Stimulated activated CD4-positive, alpha-beta T cell treated with anti-CD3 and anti-CD28 coated beads, Interleukin-15, amount 100 ng/mL, for 48 hours (primary cell): ENCODE data around the gene GPR160.

Source experiments
- DNase-seq, 2 donors: peaks; one replicate each; pipeline ENCODE4 v3.0.0-alpha.2; 2020; ENCODE audit warnings: low read depth in 2 of 2

The GPR160 gene

GRCh38 chr3:170064108-170064507 lies 26.3 kb downstream of the GPR160 start:
- DNase-seq, result no peak

DNA sequence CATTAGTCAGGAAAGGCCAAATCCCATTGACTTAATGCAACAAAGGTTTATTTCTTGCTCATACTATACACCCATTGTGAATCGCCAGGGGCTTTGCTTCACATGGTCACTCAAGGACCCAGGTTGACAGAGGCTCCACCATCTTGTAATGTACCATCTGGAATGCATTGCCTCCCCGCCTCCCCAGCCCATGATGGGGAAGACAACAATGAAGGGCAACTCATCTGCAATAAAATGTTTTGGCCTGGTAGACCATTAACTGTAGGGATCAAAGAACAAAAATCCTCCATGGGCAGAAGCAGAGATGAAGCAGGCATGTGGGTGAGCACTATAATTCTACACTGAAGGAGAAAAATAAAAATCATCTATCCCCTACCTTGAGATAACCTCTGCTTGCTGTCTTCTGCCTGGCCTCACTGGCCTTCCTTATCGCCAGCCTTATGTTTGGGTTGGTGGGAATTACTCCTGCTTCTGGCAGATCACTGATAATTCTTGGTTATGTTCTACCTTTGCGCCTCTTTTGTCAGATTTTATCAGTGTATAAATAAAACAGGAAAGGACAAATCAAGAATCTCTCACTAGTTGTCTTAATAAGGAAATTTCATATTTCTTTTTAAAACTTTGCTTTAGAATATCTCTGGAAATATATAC lies 37.8 kb downstream of the GPR160 start:
- no peak for DNase-seq

DNA sequence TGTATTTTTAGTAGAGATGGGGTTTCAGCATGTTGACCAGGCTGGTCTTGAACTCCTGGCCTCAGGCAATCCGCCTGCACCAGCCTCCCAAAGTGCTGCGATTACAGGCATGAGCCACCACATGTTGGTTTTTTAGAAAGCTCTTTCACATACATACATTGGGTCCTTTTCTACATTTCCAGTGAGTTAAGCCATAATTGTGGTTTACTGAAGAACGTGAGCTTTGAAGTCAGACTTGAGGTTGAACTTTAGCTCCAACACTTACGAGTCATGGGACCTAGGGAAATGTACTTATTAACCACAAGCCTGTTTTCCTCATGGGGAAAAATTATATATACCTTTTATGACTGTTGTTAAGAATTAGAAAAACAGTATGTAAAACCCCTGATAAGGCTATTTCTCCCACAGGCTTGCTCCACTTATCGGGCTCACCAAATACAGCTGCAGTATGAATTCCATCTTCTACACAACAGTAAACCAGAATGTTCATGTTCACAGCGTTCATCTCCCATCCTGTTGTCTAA lies 39.0 kb downstream of the GPR160 start:
- no peak for DNase-seq

- DNase-seq, result no peak
Observed at GRCh38 chr3:170077361-170077760, 39.6 kb downstream of the GPR160 start.

DNA sequence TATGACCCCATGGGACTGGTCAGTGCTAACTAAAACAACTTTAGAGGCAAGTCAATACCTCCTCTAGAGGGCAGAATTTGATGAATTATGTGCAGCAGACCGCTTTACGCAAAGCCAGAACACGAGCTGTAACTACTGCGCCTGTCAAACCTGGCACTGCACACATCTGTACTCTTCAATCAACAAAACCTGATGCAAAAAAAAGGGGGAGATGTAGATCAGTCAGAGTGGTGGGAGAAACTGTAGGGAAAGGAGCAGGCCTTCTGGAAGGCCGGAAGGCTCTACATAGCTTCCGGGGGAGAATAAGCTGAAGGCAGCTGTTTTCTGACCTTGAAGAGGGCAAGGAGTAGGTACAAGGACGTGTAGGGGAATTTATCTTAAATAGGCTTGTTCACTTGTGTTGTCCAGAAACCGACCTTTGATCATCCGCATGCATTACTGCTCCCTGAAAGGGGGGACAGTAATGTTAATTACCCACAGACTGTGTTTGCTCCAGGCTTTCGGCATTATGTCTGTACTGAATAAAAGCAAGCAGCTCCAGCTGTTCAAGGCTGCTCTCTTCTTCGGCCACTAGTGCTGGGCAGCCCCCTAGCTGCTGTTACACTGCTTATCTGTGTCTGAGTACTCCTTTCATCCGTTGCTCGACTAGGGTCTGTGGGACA lies 41.0 kb downstream of the GPR160 start:
- no peak for DNase-seq

GRCh38 chr3:170079536-170080165 lies 41.9 kb downstream of the GPR160 start:
- no peak for DNase-seq

DNA sequence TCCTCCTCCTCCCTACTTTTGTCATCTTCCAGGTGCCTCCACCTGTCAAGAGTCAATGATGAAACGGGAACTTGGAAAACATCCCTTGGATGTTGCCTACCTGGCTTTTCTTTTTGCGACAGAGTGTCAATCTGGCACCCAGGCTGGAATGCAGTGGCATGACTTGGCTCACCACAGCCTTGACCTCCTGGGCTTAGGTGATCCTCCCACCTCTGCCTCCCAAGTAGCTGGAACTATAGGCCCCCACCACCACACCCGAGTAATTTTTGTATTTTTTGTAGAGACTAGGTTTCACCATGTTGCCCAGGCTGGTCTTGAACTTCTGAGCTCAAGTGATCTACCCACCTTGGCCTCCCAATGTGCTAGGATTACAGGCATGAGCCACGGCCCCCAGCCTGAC lies 42.8 kb downstream of the GPR160 start:
- no peak for DNase-seq

GRCh38 chr3:170081079-170081741 lies 43.4 kb downstream of the GPR160 start:
- DNase-seq, result no peak

DNA sequence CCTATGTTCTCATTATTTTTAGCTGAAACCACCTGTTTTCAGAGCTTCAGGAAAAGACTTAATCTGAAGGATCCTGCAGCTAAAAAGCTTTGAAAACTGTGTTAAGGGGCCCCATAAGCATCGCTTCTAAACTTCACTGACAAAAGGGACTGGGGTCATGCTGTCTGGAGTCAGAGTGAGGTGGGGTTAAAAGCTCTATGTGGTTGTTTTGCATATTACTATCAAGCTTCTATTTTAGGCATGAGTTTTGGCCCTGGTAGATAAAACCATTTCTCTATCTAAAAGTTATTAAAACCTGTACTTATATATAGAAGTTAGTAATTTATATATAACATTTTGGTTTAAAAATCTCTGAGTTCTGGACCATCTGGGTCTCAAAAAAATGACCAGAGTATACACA lies 45.5 kb downstream of the GPR160 start:
- no peak for DNase-seq

GRCh38 chr3:170085396-170085795 lies 47.6 kb downstream of the GPR160 start:
- DNase-seq, result no peak

DNA sequence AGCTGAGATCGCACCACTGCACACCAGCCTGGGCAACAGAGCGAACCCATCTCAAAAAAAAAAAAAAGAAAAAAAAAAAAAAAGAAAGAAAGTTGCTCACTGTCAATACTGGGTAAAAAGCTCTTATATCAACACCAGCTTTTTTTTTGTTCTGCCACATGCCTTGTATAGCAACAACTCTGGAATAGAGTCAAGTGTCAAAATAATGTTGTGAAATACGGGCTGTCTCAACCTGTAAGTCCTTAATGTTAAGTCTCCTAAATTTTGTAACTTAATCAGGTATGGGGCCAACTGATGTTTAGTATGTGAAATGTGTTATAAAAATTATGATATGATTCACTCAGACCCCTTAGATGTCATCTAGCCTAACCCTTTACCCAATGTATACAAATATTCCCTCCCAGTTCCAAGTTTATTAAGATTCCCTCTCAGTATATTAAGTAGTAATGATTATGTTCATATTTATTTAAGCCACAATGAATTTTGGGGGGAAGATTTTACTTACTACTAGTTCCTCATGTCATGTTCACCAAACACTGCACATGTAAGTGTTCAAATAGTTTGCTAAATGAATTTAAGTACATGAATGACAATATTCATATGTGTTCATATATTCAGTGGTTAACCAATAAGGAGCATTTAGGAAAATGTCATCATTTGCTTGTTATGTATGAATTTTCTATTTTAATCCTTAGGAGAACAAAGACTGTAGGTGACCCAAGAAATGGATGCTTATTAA lies 52.2 kb downstream of the GPR160 start:
- no peak for DNase-seq

GRCh38 chr3:170090601-170090981 lies 52.8 kb downstream of the GPR160 start:
- no peak for DNase-seq

DNA sequence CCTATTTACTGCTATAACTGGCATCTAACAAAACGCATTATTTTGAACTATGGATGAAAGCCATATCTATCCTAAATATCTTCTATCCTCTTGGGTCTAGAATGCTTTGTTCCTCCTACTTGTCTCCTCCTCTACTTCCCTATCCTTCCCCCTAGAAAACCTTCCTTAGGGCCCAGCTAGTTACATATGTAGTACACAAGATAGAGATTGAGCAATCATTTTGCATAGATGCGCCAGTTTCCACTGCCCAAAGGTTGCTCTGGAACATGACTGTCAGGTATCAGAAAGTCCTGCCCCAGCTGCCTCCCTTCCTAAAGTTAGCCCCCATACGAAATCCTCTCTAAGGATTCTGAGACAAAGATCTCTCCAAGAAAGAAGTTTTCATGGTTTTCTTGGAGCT lies 55.1 kb downstream of the GPR160 start:
- DNase-seq, result no peak

DNA sequence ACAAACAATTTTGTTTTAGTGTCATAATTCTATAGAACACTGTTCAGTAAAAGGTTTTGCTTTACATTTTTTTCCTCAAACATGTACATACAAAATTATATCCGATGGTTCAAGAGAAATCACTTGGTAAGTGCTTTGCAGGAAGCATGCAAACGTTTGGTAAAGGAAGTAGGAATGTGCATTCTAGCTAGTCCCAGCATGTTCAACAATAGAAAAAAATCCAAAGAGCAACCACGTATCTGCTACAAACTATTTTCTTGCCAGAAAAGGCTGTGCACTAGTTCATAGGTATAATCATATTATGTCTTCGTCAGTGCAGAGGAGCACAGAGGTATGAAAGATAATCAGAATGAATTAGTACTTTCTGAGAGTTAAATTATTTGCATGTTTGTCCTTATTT lies 58.0 kb downstream of the GPR160 start:
- DNase-seq, result no peak

DNA sequence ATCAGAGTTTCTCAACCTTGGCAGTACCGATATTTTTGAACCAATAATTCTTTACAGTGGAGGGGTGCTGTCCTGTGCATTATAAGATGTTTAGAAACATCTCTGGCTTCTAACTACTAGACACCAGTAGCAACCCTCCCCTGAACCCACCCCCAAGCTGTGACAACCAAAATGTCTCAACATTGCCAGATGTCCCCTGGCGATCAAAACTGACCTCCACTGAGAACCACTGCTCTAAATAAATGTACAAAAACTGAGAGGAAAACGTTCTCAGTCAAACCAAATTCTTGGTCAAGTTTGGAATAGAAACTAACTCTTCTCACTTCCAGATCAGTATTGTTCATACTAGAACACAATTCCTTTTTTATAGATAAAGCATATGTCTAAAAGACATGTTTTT lies 58.5 kb downstream of the GPR160 start:
- no peak for DNase-seq

GRCh38 chr3:170098753-170099152 lies 61.0 kb downstream of the GPR160 start:
- no peak for DNase-seq

- no peak for DNase-seq
Observed at GRCh38 chr3:170100944-170101343, 63.1 kb downstream of the GPR160 start.

DNA sequence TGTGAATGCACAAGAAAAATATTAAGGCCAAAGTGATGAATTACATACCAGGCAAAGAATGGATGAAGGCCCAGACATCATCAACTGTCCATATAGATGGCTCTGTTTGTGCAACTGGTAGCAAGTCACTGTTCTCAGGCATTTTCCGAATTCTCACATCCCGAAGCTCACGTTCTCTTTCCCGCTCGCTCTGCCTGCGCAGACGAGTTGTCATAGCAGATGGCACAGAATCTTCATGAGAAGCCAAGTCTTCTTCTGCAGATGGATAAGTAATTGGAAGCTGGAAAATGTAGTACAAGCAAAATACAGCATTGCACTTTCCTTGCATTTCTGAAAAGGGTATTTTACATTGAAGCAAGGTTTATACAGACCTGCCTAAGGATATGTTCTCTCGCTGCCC lies 64.6 kb downstream of the GPR160 start:
- DNase-seq, result no peak

DNA sequence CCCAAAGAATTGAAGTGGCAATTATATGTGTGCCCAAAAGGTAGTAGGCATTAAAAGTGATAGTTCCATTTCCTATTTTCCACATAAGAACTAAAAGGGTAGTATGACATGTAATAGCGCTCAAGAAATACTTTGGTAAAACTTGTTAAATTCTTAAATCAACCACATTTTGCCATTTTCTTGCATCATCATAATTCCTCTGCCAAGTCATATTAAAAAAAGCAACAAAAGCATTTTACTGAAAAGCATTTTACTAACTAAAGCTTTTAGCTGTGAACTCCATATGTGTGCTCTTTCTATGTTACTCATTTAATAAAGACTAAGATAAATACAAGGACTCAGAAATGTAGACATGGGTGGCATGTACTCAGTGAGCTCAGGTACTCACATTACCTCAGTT lies 70.1 kb downstream of the GPR160 start:
- no peak for DNase-seq

GRCh38 chr3:170108955-170109354 lies 71.2 kb downstream of the GPR160 start:
- DNase-seq, result no peak

- no peak for DNase-seq
Observed at GRCh38 chr3:170109579-170110293, 71.9 kb downstream of the GPR160 start.
